HCT116 (cell line): ENCODE measurements around the gene SHANK3. TPM values are rescaled to one million over a fixed set of nuclear protein-coding genes. Genes with fewer than 3 reads are reported as not detected.

Experiments used
- ATAC-seq: fragments of 200-7000 bp; cut with Tn5 transposase; 2 replicates; pipeline ENCODE4 v1.9.1; 2020; ENCODE audit warnings: mild to moderate bottlenecking, moderate library complexity
- BruUV-seq: library from RNA; stranded (reverse); fragments of 400-500 nt; replicated peaks from 2 replicates; lab custom pipeline; 2021; lab: Mats Ljungman, UMichigan
- CTCF ChIA-PET: fragments of 300-600 bp; sonication (Branson Sonifier 250); formaldehyde crosslinking; loops from one replicate; lab custom pipeline; 2021; ENCODE audit warnings: antibody characterized with exemption; lab: Charles Lee
- POLR2A ChIA-PET: fragments of 300-600, 350-600 bp; sonication (Branson Sonifier 250); formaldehyde crosslinking; loops from one replicate; lab custom pipeline; 2021; ENCODE audit warnings: antibody characterized with exemption; lab: Charles Lee
- RAD21 ChIA-PET, 2 experiments: fragments of 300-600 bp; sonication (Branson Sonifier 250); formaldehyde crosslinking; loops; one replicate each; lab custom pipeline; 2023; ENCODE audit warnings: low total read pairs in 2 of 2; ENCODE audit not compliant: uncharacterized antibody in 2 of 2, unreplicated experiment in 2 of 2, low non-redundant PET in 1 of 2; lab: Charles Lee
- DNase-seq: peaks from one replicate; pipeline ENCODE4 v3.0.0-alpha.2; 2010; ENCODE audit warnings: low read depth, low spot score
- H2AFZ ChIP-seq: fragments of 200-600 bp; shearing (Covaris generic), sonication (generic); 2 replicates; pipeline ENCODE4 v1.6.1; 2017; ENCODE audit warnings: low read depth, mixed run types, mixed read lengths, antibody characterized with exemption, low read length; ENCODE audit not compliant: poor library complexity, severe bottlenecking
- H3K27ac ChIP-seq: 2 replicates; pipeline ENCODE4 v1.5.1; 2012; ENCODE audit warnings: low read depth, low read length
- H3K27me3 ChIP-seq: fragments of 200-600 bp; sonication (generic); 2 replicates; pipeline ENCODE4 v1.6.1; 2016; ENCODE audit warnings: mixed run types, low read length, mixed read lengths; ENCODE audit not compliant: insufficient read depth
- H3K36me3 ChIP-seq, 2 experiments: fragments of 200-500 bp in 1 of 2; fragments of 200-600 bp in 1 of 2; sonication (Bioruptor generic) in 1 of 2; sonication (generic) in 1 of 2; 2 replicates each; pipeline versions ENCODE4 v1.5.1 to v1.6.1; 2014 to 2016; ENCODE audit warnings: low read length in 2 of 2, inconsistent platforms in 1 of 2, mixed read lengths in 1 of 2, mixed run types in 1 of 2; ENCODE audit not compliant: insufficient read depth in 2 of 2, control insufficient read depth in 1 of 2
- H3K4me1 ChIP-seq, 2 experiments: fragments of 200-600 bp in 1 of 2; sonication (generic) in 1 of 2; 2 replicates each; pipeline versions ENCODE4 v1.5.1 to v1.6.1; 2012 to 2017; ENCODE audit warnings: low read length in 2 of 2, inconsistent platforms in 1 of 2, mild to moderate bottlenecking in 1 of 2, mixed read lengths in 1 of 2, mixed run types in 1 of 2, moderate library complexity in 1 of 2; ENCODE audit not compliant: insufficient read depth in 2 of 2, control insufficient read depth in 1 of 2
- H3K4me2 ChIP-seq: fragments of 200-600 bp; sonication (generic); 2 replicates; pipeline ENCODE4 v1.6.1; 2017; ENCODE audit warnings: mixed run types, low read length, mixed read lengths
- H3K4me3 ChIP-seq, 2 experiments: fragments of 200-600 bp in 1 of 2; sonication (generic) in 1 of 2; replicated peaks in 1 of 2; 2 replicates each; pipeline ENCODE4 v1.5.1; 2011 to 2016; ENCODE audit warnings: low read length in 2 of 2, control low read depth in 1 of 2, low read depth in 1 of 2, mild to moderate bottlenecking in 1 of 2, mixed read lengths in 1 of 2, mixed run types in 1 of 2
- H3K79me2 ChIP-seq: fragments of 200-600 bp; sonication (generic); 2 replicates; pipeline ENCODE4 v1.6.1; 2017; ENCODE audit warnings: mild to moderate bottlenecking, mixed run types, low read length, moderate library complexity, mixed read lengths; ENCODE audit not compliant: insufficient read depth
- H3K9ac ChIP-seq: fragments of 200-600 bp; sonication (generic); 2 replicates; pipeline ENCODE4 v1.6.1; 2016; ENCODE audit warnings: low read length, mixed read lengths
- H3K9me2 ChIP-seq: fragments of 200-600 bp; sonication (generic), shearing (Covaris generic); 2 replicates; pipeline ENCODE4 v1.6.1; 2017; ENCODE audit warnings: mixed run types, mild to moderate bottlenecking, moderate library complexity; ENCODE audit not compliant: insufficient read depth
- H3K9me3 ChIP-seq, 2 experiments: fragments of 200-500 bp in 1 of 2; fragments of 200-600 bp in 1 of 2; sonication (Bioruptor generic) in 1 of 2; sonication (generic) in 1 of 2; 2 replicates each; pipeline ENCODE4 v1.6.1; 2014 to 2017; ENCODE audit warnings: low read length in 2 of 2, mixed read lengths in 2 of 2, inconsistent platforms in 1 of 2, low read depth in 1 of 2, mild to moderate bottlenecking in 1 of 2, mixed run types in 1 of 2, moderate library complexity in 1 of 2; ENCODE audit not compliant: control insufficient read depth in 1 of 2, insufficient read depth in 1 of 2
- H4K20me1 ChIP-seq: fragments of 200-600 bp; sonication (generic), shearing (Covaris generic); 2 replicates; pipeline ENCODE4 v1.6.1; 2017; ENCODE audit warnings: mixed run types, mild to moderate bottlenecking, moderate library complexity; ENCODE audit not compliant: insufficient read depth
- CEBPB ChIP-seq: IDR thresholded peaks from 2 replicates; pipeline ENCODE4 v1.6.1; 2012; ENCODE audit warnings: low read depth
- EGR1 ChIP-seq: IDR thresholded peaks from 2 replicates; pipeline ENCODE4 v1.6.1; 2012; ENCODE audit warnings: low read depth
- ELF1 ChIP-seq: IDR thresholded peaks from 2 replicates; pipeline ENCODE4 v1.6.1; 2012; ENCODE audit warnings: low read depth, borderline replicate concordance
- JUND ChIP-seq: IDR thresholded peaks from 2 replicates; pipeline ENCODE4 v1.6.1; 2012
- POLR2A ChIP-seq: IDR thresholded peaks from 2 replicates; pipeline ENCODE4 v1.7.0; 2011; ENCODE audit warnings: borderline replicate concordance; ENCODE audit not compliant: insufficient read depth, insufficient read length; ENCODE audit errors: extremely low read depth
- SIN3A ChIP-seq: IDR thresholded peaks from 2 replicates; pipeline ENCODE4 v1.6.1; 2012; ENCODE audit warnings: low read depth
- SP1 ChIP-seq: IDR thresholded peaks from 2 replicates; pipeline ENCODE4 v1.6.1; 2012; ENCODE audit warnings: low read depth
- TCF7L2 ChIP-seq: IDR thresholded peaks from 2 replicates; pipeline ENCODE4 v1.7.0; 2011; ENCODE audit warnings: borderline replicate concordance, inconsistent platforms; ENCODE audit not compliant: insufficient read depth, insufficient read length; ENCODE audit errors: extremely low read depth
- YY1 ChIP-seq: IDR thresholded peaks from 2 replicates; pipeline ENCODE4 v1.6.1; 2011; ENCODE audit warnings: low read length, low read depth, moderate library complexity, mild to moderate bottlenecking; ENCODE audit not compliant: insufficient replicate concordance; ENCODE audit errors: extremely low read depth
- ZFX ChIP-seq: fragments of 450-650 bp; IDR thresholded peaks from 2 replicates; pipeline ENCODE4 v1.6.1; 2017
- intact Hi-C: fragments of 100-400 bp; cut with micrococcal nuclease; formaldehyde crosslinking; loops from 2 replicates; pipeline ENCODE4 v1.10.0; 2022
- total RNA-seq: library from RNA; stranded (reverse); gene quantifications from one replicate; pipeline ENCODE4 v1.2.1, GENCODE V29; 2021; ENCODE audit not compliant: unreplicated experiment
- TF ChIP-seq, protein P1 (sequence below): IDR thresholded peaks from 2 replicates; pipeline ENCODE4 v1.6.1; 2012; ENCODE audit warnings: low read depth

SHANK3 gene
- total RNA-seq, 1 experiment from 2014 or later, result 16.0 TPM

GRCh38 chr22:50695421-50696250 is 23.0 kb downstream of the SHANK3 start:
- Histone ChIP-seq H3K4me2 (no peak overlapping the region), H4K20me1 (no peaks in the 10 kb centered on the region)
- TF ChIP-seq SIN3A (no peak), EGR1 (no peak), ELF1 (no peak), JUND (no peak), POLR2A (no peak), CEBPB (no peak), TCF7L2 (no peak), YY1 (no peak), ZFX (no peak), SP1 (no peak)
- TF ChIP-seq, protein P1, sequence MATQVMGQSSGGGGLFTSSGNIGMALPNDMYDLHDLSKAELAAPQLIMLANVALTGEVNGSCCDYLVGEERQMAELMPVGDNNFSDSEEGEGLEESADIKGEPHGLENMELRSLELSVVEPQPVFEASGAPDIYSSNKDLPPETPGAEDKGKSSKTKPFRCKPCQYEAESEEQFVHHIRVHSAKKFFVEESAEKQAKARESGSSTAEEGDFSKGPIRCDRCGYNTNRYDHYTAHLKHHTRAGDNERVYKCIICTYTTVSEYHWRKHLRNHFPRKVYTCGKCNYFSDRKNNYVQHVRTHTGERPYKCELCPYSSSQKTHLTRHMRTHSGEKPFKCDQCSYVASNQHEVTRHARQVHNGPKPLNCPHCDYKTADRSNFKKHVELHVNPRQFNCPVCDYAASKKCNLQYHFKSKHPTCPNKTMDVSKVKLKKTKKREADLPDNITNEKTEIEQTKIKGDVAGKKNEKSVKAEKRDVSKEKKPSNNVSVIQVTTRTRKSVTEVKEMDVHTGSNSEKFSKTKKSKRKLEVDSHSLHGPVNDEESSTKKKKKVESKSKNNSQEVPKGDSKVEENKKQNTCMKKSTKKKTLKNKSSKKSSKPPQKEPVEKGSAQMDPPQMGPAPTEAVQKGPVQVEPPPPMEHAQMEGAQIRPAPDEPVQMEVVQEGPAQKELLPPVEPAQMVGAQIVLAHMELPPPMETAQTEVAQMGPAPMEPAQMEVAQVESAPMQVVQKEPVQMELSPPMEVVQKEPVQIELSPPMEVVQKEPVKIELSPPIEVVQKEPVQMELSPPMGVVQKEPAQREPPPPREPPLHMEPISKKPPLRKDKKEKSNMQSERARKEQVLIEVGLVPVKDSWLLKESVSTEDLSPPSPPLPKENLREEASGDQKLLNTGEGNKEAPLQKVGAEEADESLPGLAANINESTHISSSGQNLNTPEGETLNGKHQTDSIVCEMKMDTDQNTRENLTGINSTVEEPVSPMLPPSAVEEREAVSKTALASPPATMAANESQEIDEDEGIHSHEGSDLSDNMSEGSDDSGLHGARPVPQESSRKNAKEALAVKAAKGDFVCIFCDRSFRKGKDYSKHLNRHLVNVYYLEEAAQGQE, result no peak
- TF ChIP-seq, all 23 proteins: peak for 0
- peaks cover 2 to 10% of the 10 kb centered on the region in 2 experiments; a peak in 1 of 4 replicates for H3K4me1 ChIP-seq
- H3K27me3 ChIP-seq, result no peaks in the 10 kb centered on the region
- no peak overlapping the region for H3K9ac ChIP-seq
- H3K27ac ChIP-seq, result no peak overlapping the region
- no TSS peak for BruUV-seq
- H3K36me3 ChIP-seq, result no peaks in the 10 kb centered on the region
- no peak overlapping the region for H3K4me3 ChIP-seq
- POLR2A ChIA-PET, result no interaction called here
- ATAC-seq (no peak), DNase-seq (no peak)
- H3K79me2 ChIP-seq, result peaks cover 17% of the 10 kb centered on the region
- H2AFZ ChIP-seq, result no peak overlapping the region
- intact Hi-C loops, result no loop called here
- CTCF ChIA-PET, result no interaction called here
- H3K9me3 ChIP-seq, result no peaks in the 10 kb centered on the region
- RAD21 ChIA-PET, result no interaction called here
- H3K9me2 ChIP-seq, result no peaks in the 10 kb centered on the region
